NCI-H1417 (cell line): Measurements from ENCODE around the gene UROC1.

ENCODE experiments used
- DNase-seq, 3 experiments: peaks; one replicate each; lab custom pipeline; 2025; lab: John Stamatoyannopoulos, UW

UROC1 gene

GRCh38 chr3:126494970-126495230, 22.7 kb downstream of the UROC1 start:
- DNase-seq, result no peak

GRCh38 chr3:126494204-126494969, 23.2 kb downstream of the UROC1 start:
- no peak for DNase-seq

GRCh38 chr3:126493739-126494138, 23.8 kb downstream of the UROC1 start:
- DNase-seq, result no peak

GRCh38 chr3:126493051-126493450, 24.5 kb downstream of the UROC1 start:
- DNase-seq, result no peak

GRCh38 chr3:126491221-126492013, 26.2 kb downstream of the UROC1 start:
- DNase-seq, result no peak

- peak in 1 of 3 experiments; percentile 21 for DNase-seq
Observed at GRCh38 chr3:126490619-126491018, 27.0 kb downstream of the UROC1 start.

GRCh38 chr3:126488886-126489569, 28.5 kb downstream of the UROC1 start:
- no peak for DNase-seq

- no peak for DNase-seq
Observed at GRCh38 chr3:126488185-126488584, 29.4 kb downstream of the UROC1 start.

GRCh38 chr3:126487151-126487771, 30.3 kb downstream of the UROC1 start:
- no peak for DNase-seq

GRCh38 chr3:126486360-126486847, 31.2 kb downstream of the UROC1 start:
- no peak for DNase-seq

- DNase-seq, result no peak
Observed at GRCh38 chr3:126485956-126486355, 31.6 kb downstream of the UROC1 start.

GRCh38 chr3:126485176-126485897, 32.2 kb downstream of the UROC1 start:
- DNase-seq, result peak in 1 of 3 experiments; percentile 13

GRCh38 chr3:126484662-126485061, 32.9 kb downstream of the UROC1 start:
- no peak for DNase-seq

GRCh38 chr3:126484148-126484547, 33.4 kb downstream of the UROC1 start:
- DNase-seq, result no peak

GRCh38 chr3:126483321-126483761, 34.2 kb downstream of the UROC1 start:
- no peak for DNase-seq

GRCh38 chr3:126482503-126483255, 34.9 kb downstream of the UROC1 start:
- DNase-seq, result no peak

GRCh38 chr3:126481808-126482502, 35.6 kb downstream of the UROC1 start:
- DNase-seq, result no peak

GRCh38 chr3:126480861-126481260, 36.7 kb downstream of the UROC1 start:
- no peak for DNase-seq

GRCh38 chr3:126480206-126480605, 37.4 kb downstream of the UROC1 start:
- no peak for DNase-seq

- no peak for DNase-seq
Observed at GRCh38 chr3:126479642-126480041, 37.9 kb downstream of the UROC1 start.
